Sigmoid colon (tissue), 7 donors: ENCODE measurements around the gene ABCD4. TPM values are rescaled to one million over a fixed set of nuclear protein-coding genes. Genes with fewer than 3 reads are reported as not detected.

ENCODE experiments used
- DNase-seq: peaks from one replicate; pipeline ENCODE4 v3.0.0-alpha.2; 2019
- H3K27ac ChIP-seq, 4 donors: fragments of 200-600 bp; sonication (generic); one replicate each; pipeline ENCODE4 v1.5.1; 2016 to 2019; ENCODE audit warnings: mild to moderate bottlenecking in 1 of 4
- H3K27me3 ChIP-seq, 3 donors: fragments of 200-600 bp; sonication (generic); one replicate each; pipeline ENCODE4 v1.5.1; 2019; ENCODE audit warnings: mild to moderate bottlenecking in 1 of 3
- H3K36me3 ChIP-seq, 4 donors: fragments of 200-600 bp; sonication (generic); one replicate each; pipeline ENCODE4 v1.5.1; 2016 to 2019
- H3K4me1 ChIP-seq, 4 donors: fragments of 200-600 bp; sonication (generic); one replicate each; pipeline ENCODE4 v1.5.1; 2017 to 2019
- H3K4me3 ChIP-seq, 4 donors: fragments of 200-600 bp; sonication (generic); one replicate each; pipeline ENCODE4 v1.5.1; 2017 to 2019; ENCODE audit warnings: mild to moderate bottlenecking in 2 of 4, moderate library complexity in 1 of 4
- H3K9me3 ChIP-seq, 4 donors: fragments of 200-600 bp in 3 of 4; sonication (generic) in 3 of 4; one replicate each; pipeline versions ENCODE4 v1.5.1 to v1.6.1; 2013 to 2019
- CTCF ChIP-seq, 4 experiments: fragments of 450-650 bp in 3 of 4; fragments of 200-600 bp in 1 of 4; IDR thresholded peaks; one replicate each; pipeline ENCODE4 v1.5.1; 2016 to 2019; ENCODE audit warnings: antibody characterized with exemption in 4 of 4, mild to moderate bottlenecking in 3 of 4, moderate library complexity in 2 of 4
- EP300 ChIP-seq, 4 donors: sonication (generic); formaldehyde crosslinking; IDR thresholded peaks; one replicate each; pipeline ENCODE4 v1.6.1; 2017; ENCODE audit warnings: antibody characterized with exemption in 4 of 4
- POLR2A ChIP-seq, 2 donors: fragments of 450-650 bp; IDR thresholded peaks; one replicate each; pipeline ENCODE4 v1.6.1; 2016; ENCODE audit warnings: antibody characterized with exemption in 2 of 2, mild to moderate bottlenecking in 2 of 2, moderate library complexity in 2 of 2
- POLR2AphosphoS5 ChIP-seq, 4 donors: sonication (generic); formaldehyde crosslinking; IDR thresholded peaks; one replicate each; pipeline ENCODE4 v1.6.1; 2017; ENCODE audit warnings: antibody characterized with exemption in 4 of 4
- WGBS, 2 donors: extraction: QIAGEN DNeasy Blood & Tissue Kit; methylation state at CpG; one replicate each; pipeline ENCODE4 v1.1.7; 2013; 5-methylcytosine and 5-hydroxymethylcytosine counted together
- intact Hi-C: fragments of 100-400 bp; cut with DNase I; formaldehyde crosslinking; loops from one replicate; pipeline ENCODE4 v1.15.1; 2023
- polyA plus RNA-seq, 3 donors: library from polyadenylated mRNA; stranded (reverse); fragments of 200-250 nt; gene quantifications; one replicate each; pipeline ENCODE4 v1.2.3, GENCODE V29; 2013
- total RNA-seq, 4 donors: library from RNA; depleted of rRNA; stranded (reverse); fragments of >200 nt; gene quantifications; one replicate each; pipeline ENCODE4 v1.1.0, GENCODE V29; 2016
- donor health status: healthy with polysubstance abuse.
- donor health status: Bipolar disorder and iron deficiency.
- donor health status: healthy.

Gene ABCD4
- total and polyA plus RNA-seq, 7 donors: 13.6 to 50.1 (median 28.9) TPM

GRCh38 chr14:74308695-74309094 is 6.0 kb upstream of the ABCD4 start:
- Histone ChIP-seq H3K27me3 (no peaks in the 10 kb centered on the region), H3K4me1 (no peaks in the 10 kb centered on the region), H3K27ac (no peak overlapping the region), H3K36me3 (no peaks in the 10 kb centered on the region), H3K9me3 (no peaks in the 10 kb centered on the region), H3K4me3 (no peak overlapping the region)
- 79% methylated on average over 5 of the region's 5 CpGs for WGBS, 2 donors
- DNase-seq: no peak
- intact Hi-C loops: no loop called here
- TF ChIP-seq POLR2A (IDR thresholded peaks at IDR 0.05) (no peak), POLR2AphosphoS5 (IDR thresholded peaks at IDR 0.05) (no peak)

GRCh38 chr14:74302152-74302628 is 544 bp downstream of the ABCD4 start:
- Histone ChIP-seq H3K4me3 (peak overlapping the region; percentile 50 to 87 (median 82)), H3K4me1 (peaks cover 0 to 31% (median 22%) of the 10 kb centered on the region in 4 donors), H3K36me3 (peaks cover 0 to 25% (median 10%) of the 10 kb centered on the region in 4 donors), H3K27ac (peak overlapping the region; percentile 76 to 90 (median 88)), H3K9me3 (no peaks in the 10 kb centered on the region), H3K27me3 (no peaks in the 10 kb centered on the region)
- no peak for DNase-seq
- intact Hi-C loops: loop anchor here (5.0 kb wide), 1 partner anchor 45 kb away; no protein-coding TSS in a partner anchor
- TF ChIP-seq CTCF (IDR thresholded peaks at IDR 0.05) (peak; percentile 33 to 61 (median 44)), EP300 (IDR thresholded peaks at IDR 0.05) (no peak), POLR2A (IDR thresholded peaks at IDR 0.05) (no peak), POLR2AphosphoS5 (IDR thresholded peaks at IDR 0.05) (peak in 1 of 4 donors; percentile 13)
- WGBS, 2 donors: 1% methylated on average over 6 of the region's 6 CpGs

GRCh38 chr14:74301594-74302151 is 1.1 kb downstream of the ABCD4 start:
- H3K9me3 ChIP-seq: no peaks in the 10 kb centered on the region
- intact Hi-C loops: loop anchor here (5.0 kb wide), 1 partner anchor 44 kb away; no protein-coding TSS in a partner anchor
- H3K4me3 ChIP-seq: peak overlapping the region; percentile 50 to 87 (median 82)
- H3K27ac ChIP-seq: peak overlapping the region; percentile 76 to 90 (median 88)
- no peaks in the 10 kb centered on the region for H3K27me3 ChIP-seq
- WGBS, 2 donors: 25 to 27% methylated on average over 22 of the region's 22 CpGs
- no peak for TF ChIP-seq EP300 (IDR thresholded peaks at IDR 0.05)
- TF ChIP-seq CTCF (IDR thresholded peaks at IDR 0.05): no peak
- no peak for TF ChIP-seq POLR2AphosphoS5 (IDR thresholded peaks at IDR 0.05)
- no peak for TF ChIP-seq POLR2A (IDR thresholded peaks at IDR 0.05)
- DNase-seq: no peak
- peaks cover 0 to 31% (median 22%) of the 10 kb centered on the region in 4 donors for H3K4me1 ChIP-seq
- peaks cover 0 to 30% (median 11%) of the 10 kb centered on the region in 4 donors for H3K36me3 ChIP-seq

- peak overlapping the region in 3 of 4 donors; percentile 33 to 50 (median 43) for H3K27ac ChIP-seq
- H3K4me1 ChIP-seq: peaks cover 0 to 31% (median 22%) of the 10 kb centered on the region in 4 donors
- H3K36me3 ChIP-seq: peaks cover 0 to 52% (median 18%) of the 10 kb centered on the region in 4 donors
- 57 to 85% methylated on average over 10 of the region's 10 CpGs for WGBS, 2 donors
- no peak overlapping the region for H3K4me3 ChIP-seq
- no peak for DNase-seq
- H3K27me3 ChIP-seq: no peaks in the 10 kb centered on the region
- TF ChIP-seq CTCF (IDR thresholded peaks at IDR 0.05): no peak
- TF ChIP-seq POLR2AphosphoS5 (IDR thresholded peaks at IDR 0.05): peak in 2 of 4 donors; percentile 19 to 53
- no peaks in the 10 kb centered on the region for H3K9me3 ChIP-seq
- intact Hi-C loops: no loop called here
Measured at GRCh38 chr14:74299061-74299545, 3.6 kb downstream of the ABCD4 start.

- Histone ChIP-seq H3K36me3 (peaks cover 0 to 55% (median 18%) of the 10 kb centered on the region in 4 donors), H3K4me3 (no peak overlapping the region), H3K27ac (no peak overlapping the region), H3K4me1 (peaks cover 0 to 26% (median 17%) of the 10 kb centered on the region in 4 donors), H3K27me3 (no peaks in the 10 kb centered on the region), H3K9me3 (no peaks in the 10 kb centered on the region)
- intact Hi-C loops: no loop called here
- WGBS, 2 donors: 87 to 94% methylated on average over 10 of the region's 10 CpGs
- DNase-seq: no peak
- TF ChIP-seq POLR2A (IDR thresholded peaks at IDR 0.05): no peak
- no peak for TF ChIP-seq CTCF (IDR thresholded peaks at IDR 0.05)
- no peak for TF ChIP-seq EP300 (IDR thresholded peaks at IDR 0.05)
- no peak for TF ChIP-seq POLR2AphosphoS5 (IDR thresholded peaks at IDR 0.05)
Measured at GRCh38 chr14:74297986-74298385, 4.7 kb downstream of the ABCD4 start.
